HG03439 (cell line): ENCODE results near the gene DIP2C.
"Not testable (repeated sequence)": the region's sequence is repeated elsewhere in the genome, so short reads cannot be mapped to it uniquely, and the experiment has no call there.

Source experiments
- ATAC-seq: cut with Tn5 transposase; IDR thresholded peaks from one replicate; pipeline ENCODE4 v1.9.1; 2021; ENCODE audit warnings: mild to moderate bottlenecking, moderate library complexity; ENCODE audit not compliant: unreplicated experiment

DIP2C gene

DNA sequence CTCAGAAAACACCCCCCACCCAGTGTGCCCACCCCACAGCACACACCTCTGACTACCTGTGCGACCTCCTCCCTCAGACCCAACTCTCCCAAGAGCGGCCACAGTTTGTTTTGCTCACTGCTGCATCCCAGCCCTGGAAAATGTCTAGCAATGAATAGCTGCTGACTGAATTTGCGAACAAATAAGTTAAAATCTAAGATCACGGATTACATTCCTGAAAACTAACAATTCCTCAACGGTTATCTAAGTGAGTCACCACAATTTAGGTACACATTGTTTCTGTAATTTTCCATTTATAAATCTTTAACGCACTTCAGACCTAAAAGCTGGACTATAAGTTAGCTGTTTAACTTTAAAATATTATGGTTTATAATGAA is 319.0 kb downstream of the DIP2C start:
- ATAC-seq: no peak

- ATAC-seq: no peak
Observed at GRCh38 chr10:369684-370448, 319.6 kb downstream of the DIP2C start.

GRCh38 chr10:369221-369683 is 320.2 kb downstream of the DIP2C start:
- no peak for ATAC-seq

- no peak for ATAC-seq
Observed at GRCh38 chr10:368579-369220, 320.8 kb downstream of the DIP2C start.

- ATAC-seq: not testable (repeated sequence)
Observed at GRCh38 chr10:368107-368506, 321.4 kb downstream of the DIP2C start.

GRCh38 chr10:367636-368035 is 321.8 kb downstream of the DIP2C start:
- no peak for ATAC-seq

DNA sequence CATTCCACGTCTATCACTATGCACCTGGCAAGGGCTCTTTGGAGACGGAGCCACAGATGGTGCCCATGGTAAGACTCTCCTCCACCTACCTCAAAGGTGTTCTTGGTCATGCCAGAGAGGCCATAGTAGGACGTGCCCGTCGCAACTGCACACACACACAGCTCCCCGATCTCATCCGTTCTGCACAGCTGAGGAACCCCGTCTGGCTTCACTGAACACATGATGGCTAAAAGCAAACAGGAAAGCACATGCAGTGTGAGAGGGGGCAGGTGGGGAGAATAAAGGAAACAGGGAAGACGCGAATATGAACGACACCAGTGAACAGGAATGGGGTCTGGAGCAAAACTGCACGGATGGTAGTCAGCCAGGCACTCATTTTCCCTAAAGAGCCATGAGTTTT is 323.3 kb downstream of the DIP2C start:
- no peak for ATAC-seq

DNA sequence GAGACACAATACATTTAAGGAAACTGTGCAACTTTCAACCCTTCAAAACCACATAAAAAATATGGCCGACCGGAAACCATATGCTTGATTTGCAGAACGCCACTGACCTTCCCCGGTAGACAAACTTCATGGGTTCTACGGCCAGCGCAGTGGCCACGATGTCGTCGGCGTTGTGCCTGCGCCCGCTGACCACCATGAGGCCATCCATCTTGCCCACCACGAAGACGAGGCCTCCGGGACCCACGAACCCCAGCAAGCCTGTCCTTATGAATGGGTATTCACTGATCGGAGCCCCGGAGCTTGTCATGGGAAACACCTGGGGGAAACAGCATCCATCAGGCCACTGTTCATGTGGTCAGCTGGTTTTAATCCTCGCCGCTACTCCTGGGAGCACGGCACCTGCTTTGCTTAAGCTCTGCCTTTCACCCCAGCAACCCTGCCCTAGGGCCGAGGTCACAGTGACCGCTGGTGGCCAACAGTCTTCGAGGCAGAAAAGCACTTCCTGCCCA is 325.1 kb downstream of the DIP2C start:
- ATAC-seq: no peak

GRCh38 chr10:363152-363551 is 326.3 kb downstream of the DIP2C start:
- ATAC-seq: no peak

GRCh38 chr10:361203-362081 is 328.0 kb downstream of the DIP2C start:
- ATAC-seq: no peak

DNA sequence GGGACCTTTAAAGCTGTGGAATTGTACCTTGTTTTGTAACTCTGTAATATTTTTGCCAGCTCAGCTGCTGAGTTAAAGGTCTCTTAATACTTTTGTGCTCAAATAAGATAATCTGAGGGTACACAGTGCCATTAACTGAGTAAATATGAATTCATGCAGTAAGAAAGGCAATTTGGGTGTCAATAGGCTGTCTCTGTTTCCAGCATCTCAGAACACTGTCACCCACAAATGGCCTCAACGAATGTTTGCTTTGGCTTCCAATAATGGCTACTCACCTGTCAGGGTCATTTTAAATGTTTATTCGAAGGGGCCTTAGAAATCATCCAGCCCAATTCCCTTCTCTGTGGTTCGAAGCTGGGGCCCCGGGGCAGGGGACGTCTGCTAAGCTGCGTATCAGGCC is 328.8 kb downstream of the DIP2C start:
- ATAC-seq: no peak

DNA sequence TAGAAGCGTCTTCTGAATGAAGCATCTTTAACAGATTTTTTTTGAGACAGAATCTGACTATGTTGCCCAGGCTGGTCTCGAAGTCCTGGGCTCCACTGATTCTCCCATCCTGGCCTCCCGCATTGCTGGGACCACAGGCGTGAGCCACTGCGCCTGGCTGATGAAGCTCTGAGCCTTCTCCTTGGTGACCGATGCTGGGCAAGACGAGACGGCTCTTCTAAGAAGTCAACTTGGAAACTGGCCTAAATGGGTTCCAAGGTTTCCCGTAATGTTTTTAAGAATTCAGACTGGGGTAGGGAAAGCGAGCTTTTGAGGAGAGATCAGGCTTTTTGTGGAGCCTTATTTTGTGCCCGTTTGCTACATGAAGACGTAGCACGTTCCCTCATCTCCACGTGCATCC is 329.7 kb downstream of the DIP2C start:
- ATAC-seq: no peak

DNA sequence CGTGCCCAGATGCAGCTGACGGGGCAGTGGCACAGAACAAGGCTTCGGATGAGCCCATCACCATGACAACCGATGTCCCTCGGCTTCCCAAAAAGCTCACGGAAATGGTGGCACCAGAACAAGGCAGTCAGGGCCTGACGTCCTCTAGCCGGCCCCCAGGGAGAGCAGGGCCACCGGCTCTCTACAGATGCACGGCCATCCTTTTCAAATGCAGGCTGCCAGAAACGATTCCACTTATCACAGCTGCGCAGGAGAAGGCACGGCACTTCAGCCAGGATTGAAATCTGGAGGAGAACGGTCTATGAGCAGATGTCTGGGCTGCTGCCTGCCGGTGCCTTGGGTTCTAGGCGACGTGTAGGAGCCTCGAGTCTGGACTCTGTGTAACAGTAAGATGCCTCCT is 330.4 kb downstream of the DIP2C start:
- no peak for ATAC-seq

DNA sequence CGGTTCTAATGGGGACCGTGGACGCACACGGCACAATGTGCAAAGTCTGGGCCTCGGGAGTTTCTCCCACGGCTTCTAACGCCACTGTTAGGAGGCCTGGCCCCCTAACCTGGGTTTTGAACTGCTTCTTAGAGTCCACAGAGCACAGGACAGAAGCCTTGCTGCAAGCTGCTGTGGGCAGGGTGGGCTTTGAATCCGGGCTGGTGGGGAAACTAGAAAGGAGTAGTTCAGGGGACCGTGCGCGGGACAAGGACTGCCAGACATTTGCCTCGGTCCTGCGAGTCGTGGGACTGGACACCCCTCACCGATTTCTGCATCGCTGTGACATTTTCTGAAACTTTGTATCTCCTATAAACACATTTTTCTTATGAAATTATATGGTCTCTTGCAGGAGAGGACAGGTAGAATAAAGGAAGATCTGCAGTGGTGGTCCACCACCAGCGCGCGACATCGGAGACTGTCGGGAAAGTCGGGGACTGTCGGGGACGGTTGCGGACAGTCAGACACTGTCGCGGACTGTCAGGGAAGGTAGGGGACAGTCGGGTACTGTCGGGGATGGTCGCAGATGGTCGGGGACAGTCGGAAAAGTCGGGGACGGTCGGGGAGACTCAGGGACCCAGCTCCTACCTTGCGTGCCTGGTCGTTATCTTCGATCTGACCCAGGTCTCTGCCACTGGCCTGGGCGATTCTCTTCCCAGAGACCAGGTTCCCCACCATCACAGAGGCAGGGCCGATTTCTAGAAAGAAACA is 332.1 kb downstream of the DIP2C start:
- no peak for ATAC-seq

GRCh38 chr10:356452-356851 is 333.0 kb downstream of the DIP2C start:
- no peak for ATAC-seq

DNA sequence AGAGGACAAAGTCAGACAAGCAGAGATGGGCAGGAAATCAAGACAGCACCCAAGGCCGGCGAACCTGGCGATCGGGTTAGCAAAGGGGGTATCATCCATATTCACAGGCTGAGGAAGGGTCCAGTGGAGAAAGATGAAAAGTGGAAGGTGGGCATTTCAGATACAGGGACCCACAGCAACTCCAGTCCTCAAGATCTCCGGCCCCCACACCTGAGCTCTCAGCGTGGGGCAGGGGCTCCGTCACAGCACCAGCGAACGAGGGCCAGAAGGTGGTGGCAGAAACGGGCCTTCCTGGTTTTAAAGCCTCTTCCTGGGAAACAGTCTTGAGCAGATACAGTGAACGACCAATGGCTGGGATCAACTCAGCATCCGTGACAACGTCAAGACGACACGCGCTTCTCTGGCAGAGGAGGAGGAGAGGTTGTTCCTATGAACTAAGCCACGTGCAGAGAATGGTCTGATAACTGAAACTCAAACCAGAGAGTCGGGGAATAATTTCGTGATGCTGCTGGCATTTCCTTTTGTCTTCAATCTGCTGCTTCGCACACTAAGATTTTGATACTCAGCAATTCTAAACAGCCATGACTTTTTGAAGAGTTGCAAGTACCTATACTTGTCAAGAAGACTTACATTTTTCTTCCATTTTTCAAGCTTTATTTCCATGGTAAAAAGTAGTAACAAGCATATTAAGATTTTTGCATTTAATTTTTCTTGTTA is 334.4 kb downstream of the DIP2C start:
- no peak for ATAC-seq

DNA sequence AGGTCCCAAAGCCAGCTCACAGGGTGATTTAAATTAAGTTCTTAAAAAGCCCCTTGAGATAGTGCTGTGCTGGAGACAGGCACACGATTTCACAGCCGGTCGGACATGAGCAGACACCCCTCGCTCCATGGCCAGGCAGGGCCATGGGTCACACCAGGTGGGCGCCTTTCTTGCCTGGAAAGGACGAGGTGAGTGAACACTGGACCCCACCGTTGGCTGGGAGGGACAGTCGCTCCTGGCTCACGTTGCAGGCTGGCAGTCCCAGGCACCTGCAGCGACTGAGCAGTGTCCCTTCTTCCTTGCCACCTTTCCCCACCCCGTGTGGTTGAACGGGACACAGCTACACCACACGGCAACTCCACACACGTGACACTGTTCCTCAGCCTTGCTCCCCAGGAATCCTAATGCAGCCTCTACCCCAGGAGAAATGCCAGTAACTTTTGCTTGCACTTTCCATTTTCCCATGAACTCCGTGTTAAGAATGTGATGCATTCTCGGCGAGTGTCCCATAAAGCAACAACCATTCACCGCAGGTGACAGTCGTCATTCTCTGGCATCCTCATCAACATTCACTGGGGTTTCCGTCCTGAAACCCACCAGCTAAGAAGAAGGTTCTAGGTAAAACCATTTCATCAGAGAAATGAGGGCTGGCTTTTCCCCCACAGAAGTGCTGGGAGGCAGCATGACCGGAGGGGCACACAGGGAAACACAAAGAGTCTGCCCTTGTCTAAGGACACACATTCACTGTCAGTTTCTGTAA is 336.8 kb downstream of the DIP2C start:
- ATAC-seq: no peak

DNA sequence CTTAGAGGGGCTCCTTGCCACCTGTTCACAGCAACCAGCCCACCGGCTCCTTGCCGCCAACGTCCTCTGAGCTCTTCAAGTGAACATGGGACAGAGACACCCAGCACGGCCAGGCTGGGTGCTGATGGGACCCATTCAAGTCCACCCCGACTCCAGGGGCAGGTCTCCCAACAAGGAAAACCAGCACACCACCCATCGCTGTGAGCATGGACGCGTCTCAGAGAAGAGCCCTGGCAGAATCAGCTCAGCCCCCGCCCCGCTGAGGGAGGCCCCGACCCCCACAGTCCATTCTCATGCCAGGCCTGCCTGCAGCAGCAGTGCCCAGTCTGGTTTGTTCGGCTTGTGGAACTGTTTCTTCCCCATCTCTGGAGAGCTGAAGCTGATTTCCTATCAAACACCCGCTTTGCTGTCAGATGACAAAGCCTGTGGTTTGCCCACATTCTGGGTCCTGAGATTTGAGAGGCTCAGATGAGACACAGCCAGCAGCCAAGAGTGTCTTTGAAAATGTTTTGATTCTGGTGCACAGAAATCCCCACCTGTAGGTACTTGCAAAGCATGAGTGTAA is 337.6 kb downstream of the DIP2C start:
- no peak for ATAC-seq

- ATAC-seq: no peak
Observed at GRCh38 chr10:350981-351501, 338.4 kb downstream of the DIP2C start.
